SK-N-SH (cell line): Measurements from ENCODE around the gene KAT8.

ENCODE experiments used
- EP300 ChIP-seq, 2 experiments: IDR thresholded peaks; 2 replicates each; pipeline versions ENCODE4 v1.4.0 to v1.6.1; 2012; ENCODE audit warnings: borderline replicate concordance in 1 of 2, low read depth in 1 of 2, low read length in 1 of 2
- MXI1 ChIP-seq: IDR thresholded peaks from 2 replicates; pipeline ENCODE4 v1.6.1; 2012; ENCODE audit warnings: mild to moderate bottlenecking, low read depth, low read length, improper control_type of control experiment
- NRF1 ChIP-seq: IDR thresholded peaks from 2 replicates; pipeline ENCODE4 v1.6.1; 2012; ENCODE audit warnings: low read depth, mild to moderate bottlenecking, low read length
- RAD21 ChIP-seq: IDR thresholded peaks from 2 replicates; pipeline ENCODE4 v1.6.1; 2012; ENCODE audit warnings: mild to moderate bottlenecking, low read length
- RCOR1 ChIP-seq: fragments of 150-350 bp; IDR thresholded peaks from 2 replicates; pipeline ENCODE4 v1.6.1; 2017; ENCODE audit warnings: antibody characterized with exemption, low read length
- REST ChIP-seq: IDR thresholded peaks from 2 replicates; pipeline ENCODE4 v1.6.1; 2012; ENCODE audit warnings: mild to moderate bottlenecking, low read depth, low read length, moderate library complexity
- SIN3A ChIP-seq: IDR thresholded peaks from 2 replicates; pipeline ENCODE4 v1.6.1; 2012; ENCODE audit warnings: low read depth, mild to moderate bottlenecking, low read length, moderate library complexity, borderline replicate concordance
- TAF1 ChIP-seq: IDR thresholded peaks from 2 replicates; pipeline ENCODE4 v1.6.1; 2012; ENCODE audit warnings: low read depth, mild to moderate bottlenecking, low read length, moderate library complexity, borderline replicate concordance
- USF1 ChIP-seq: IDR thresholded peaks from 2 replicates; pipeline ENCODE4 v1.4.0; 2012; ENCODE audit warnings: low read depth, borderline replicate concordance
- USF2 ChIP-seq: fragments of 150-350 bp; IDR thresholded peaks from 2 replicates; pipeline ENCODE4 v1.6.1; 2017; ENCODE audit warnings: antibody characterized with exemption, low read length, low read depth, borderline replicate concordance
- YY1 ChIP-seq: IDR thresholded peaks from 2 replicates; pipeline ENCODE4 v1.4.0; 2012; ENCODE audit warnings: low read depth, mild to moderate bottlenecking
- TF ChIP-seq, protein P1 (sequence below): fragments of 200-600 bp; sonication (generic); IDR thresholded peaks from 2 replicates; pipeline ENCODE4 v1.6.1; 2017; ENCODE audit warnings: antibody characterized with exemption, mild to moderate bottlenecking, moderate library complexity

DNA sequence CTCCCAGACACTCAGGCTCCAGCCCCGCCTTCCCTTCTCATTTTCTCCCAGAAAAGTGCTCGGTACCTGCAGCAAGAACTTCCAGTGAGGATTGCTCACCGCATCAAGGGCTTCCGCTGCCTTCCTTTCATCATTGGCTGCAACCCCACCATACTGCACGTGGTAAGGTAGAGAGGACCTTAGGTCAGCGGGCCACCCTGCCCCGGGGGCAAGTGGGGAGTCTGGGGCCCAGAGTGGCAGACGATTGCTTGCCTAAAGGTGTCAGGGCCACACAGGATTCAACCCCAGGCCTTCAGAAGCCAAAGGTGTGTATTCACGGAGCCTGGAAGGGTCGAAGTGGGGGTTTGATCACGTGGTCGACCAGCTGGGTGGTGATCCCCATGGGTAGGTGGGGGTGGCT is 7.8 kb upstream of the KAT8 start:
- TF ChIP-seq, protein P1, sequence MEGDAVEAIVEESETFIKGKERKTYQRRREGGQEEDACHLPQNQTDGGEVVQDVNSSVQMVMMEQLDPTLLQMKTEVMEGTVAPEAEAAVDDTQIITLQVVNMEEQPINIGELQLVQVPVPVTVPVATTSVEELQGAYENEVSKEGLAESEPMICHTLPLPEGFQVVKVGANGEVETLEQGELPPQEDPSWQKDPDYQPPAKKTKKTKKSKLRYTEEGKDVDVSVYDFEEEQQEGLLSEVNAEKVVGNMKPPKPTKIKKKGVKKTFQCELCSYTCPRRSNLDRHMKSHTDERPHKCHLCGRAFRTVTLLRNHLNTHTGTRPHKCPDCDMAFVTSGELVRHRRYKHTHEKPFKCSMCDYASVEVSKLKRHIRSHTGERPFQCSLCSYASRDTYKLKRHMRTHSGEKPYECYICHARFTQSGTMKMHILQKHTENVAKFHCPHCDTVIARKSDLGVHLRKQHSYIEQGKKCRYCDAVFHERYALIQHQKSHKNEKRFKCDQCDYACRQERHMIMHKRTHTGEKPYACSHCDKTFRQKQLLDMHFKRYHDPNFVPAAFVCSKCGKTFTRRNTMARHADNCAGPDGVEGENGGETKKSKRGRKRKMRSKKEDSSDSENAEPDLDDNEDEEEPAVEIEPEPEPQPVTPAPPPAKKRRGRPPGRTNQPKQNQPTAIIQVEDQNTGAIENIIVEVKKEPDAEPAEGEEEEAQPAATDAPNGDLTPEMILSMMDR: no peak
- TF ChIP-seq EP300 (IDR thresholded peaks at IDR 0.05; ENCODE audit: borderline replicate concordance in 1 of 2, low read depth in 1 of 2, low read length in 1 of 2): no peak
- no peak for TF ChIP-seq YY1
- TF ChIP-seq MXI1: no peak
- no peak for TF ChIP-seq USF2
- TF ChIP-seq REST: no peak
- no peak for TF ChIP-seq USF1
- TF ChIP-seq NRF1: no peak
- TF ChIP-seq SIN3A: no peak
- no peak for TF ChIP-seq RCOR1
- TF ChIP-seq TAF1: no peak
- TF ChIP-seq RAD21: no peak
